Astrocyte of the cerebellum (primary cell): Measurements from ENCODE around the gene ANKRD11.

Experiments used
- DNase-seq: peaks from one replicate; pipeline ENCODE4 v3.0.0-alpha.2; 2011; ENCODE audit warnings: low read depth
- H3K4me3 ChIP-seq: 2 replicates; pipeline ENCODE4 v1.5.1; 2011; ENCODE audit warnings: mild to moderate bottlenecking, low read depth, low read length, moderate library complexity
- in situ Hi-C: cut with HindIII; loops from 2 replicates; pipeline ENCODE4 v1.10.0; 2017; ENCODE audit warnings: low sequenced_read_pairs
- TF ChIP-seq, protein P1 (sequence below): IDR thresholded peaks from 2 replicates; pipeline ENCODE4 v1.5.1; 2012; ENCODE audit warnings: low read length, low read depth, moderate library complexity, mild to moderate bottlenecking; ENCODE audit errors: missing control alignments

ANKRD11 gene

DNA sequence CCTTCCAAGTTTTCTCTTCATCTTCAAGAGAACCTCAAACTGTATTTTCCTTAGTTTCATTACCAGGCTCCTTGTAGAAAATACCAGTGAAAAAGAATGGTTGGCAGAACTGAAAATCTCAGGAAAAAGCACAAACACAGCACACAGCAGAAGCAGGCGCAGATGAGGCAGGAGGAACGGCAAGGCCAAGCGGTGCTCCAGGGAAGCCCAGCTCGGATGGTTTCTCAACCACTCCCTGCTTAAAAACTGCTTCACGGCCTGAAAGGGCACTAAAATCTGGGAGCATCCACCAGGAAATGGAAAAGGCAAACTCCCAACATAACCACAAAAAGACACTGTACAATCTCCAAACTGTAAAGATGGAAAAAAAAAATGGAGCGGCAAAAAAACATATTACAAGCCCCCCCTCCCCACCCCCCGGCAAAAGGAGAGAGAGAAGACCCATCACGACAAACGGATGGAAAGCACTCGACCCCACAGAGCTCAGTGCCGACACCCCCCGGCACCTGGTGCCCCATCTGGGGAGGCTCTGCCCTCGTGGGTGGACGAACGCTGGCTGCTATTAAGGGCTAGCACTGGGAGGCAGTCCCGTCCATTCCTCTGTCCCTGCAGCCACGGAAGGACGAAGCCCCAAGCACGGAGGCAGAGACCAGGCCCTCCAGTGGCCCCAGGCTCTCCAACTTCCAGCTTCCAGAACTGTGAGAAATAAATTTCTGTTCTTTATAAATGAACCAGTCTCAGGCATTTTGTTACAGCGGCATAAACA is 145.3 kb downstream of the ANKRD11 start:
- TF ChIP-seq, protein P1, sequence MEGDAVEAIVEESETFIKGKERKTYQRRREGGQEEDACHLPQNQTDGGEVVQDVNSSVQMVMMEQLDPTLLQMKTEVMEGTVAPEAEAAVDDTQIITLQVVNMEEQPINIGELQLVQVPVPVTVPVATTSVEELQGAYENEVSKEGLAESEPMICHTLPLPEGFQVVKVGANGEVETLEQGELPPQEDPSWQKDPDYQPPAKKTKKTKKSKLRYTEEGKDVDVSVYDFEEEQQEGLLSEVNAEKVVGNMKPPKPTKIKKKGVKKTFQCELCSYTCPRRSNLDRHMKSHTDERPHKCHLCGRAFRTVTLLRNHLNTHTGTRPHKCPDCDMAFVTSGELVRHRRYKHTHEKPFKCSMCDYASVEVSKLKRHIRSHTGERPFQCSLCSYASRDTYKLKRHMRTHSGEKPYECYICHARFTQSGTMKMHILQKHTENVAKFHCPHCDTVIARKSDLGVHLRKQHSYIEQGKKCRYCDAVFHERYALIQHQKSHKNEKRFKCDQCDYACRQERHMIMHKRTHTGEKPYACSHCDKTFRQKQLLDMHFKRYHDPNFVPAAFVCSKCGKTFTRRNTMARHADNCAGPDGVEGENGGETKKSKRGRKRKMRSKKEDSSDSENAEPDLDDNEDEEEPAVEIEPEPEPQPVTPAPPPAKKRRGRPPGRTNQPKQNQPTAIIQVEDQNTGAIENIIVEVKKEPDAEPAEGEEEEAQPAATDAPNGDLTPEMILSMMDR, result no peak
- in situ Hi-C loops, result loop anchor here (25.0 kb wide), 1 partner anchor 167 kb away; the partner anchor contains the start of gene SPG7
- no peak overlapping the region for H3K4me3 ChIP-seq
- no peak for DNase-seq

DNA sequence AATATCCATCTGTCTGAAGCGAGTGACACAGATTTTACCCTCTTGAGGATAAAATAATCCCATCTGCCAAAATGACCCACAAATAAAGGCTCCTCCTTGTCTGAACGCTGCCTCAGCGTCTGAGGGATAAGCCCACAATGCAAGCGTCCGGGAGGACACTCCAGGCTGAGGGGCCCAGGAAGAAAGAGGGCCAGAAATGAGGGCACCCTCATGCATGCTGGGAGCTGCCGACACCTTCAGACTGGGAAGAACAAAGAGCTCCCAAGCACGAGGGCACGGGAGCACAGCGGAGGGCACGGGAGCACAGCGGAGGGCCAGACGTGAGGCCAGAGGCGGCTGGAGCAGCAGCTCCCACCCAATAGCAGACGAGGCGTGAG is 145.9 kb downstream of the ANKRD11 start:
- TF ChIP-seq, protein P1, result no peak
- H3K4me3 ChIP-seq, result no peak overlapping the region
- in situ Hi-C loops, result loop anchor here (25.0 kb wide), 1 partner anchor 168 kb away; the partner anchor contains the start of gene SPG7
- DNase-seq, result no peak

DNA sequence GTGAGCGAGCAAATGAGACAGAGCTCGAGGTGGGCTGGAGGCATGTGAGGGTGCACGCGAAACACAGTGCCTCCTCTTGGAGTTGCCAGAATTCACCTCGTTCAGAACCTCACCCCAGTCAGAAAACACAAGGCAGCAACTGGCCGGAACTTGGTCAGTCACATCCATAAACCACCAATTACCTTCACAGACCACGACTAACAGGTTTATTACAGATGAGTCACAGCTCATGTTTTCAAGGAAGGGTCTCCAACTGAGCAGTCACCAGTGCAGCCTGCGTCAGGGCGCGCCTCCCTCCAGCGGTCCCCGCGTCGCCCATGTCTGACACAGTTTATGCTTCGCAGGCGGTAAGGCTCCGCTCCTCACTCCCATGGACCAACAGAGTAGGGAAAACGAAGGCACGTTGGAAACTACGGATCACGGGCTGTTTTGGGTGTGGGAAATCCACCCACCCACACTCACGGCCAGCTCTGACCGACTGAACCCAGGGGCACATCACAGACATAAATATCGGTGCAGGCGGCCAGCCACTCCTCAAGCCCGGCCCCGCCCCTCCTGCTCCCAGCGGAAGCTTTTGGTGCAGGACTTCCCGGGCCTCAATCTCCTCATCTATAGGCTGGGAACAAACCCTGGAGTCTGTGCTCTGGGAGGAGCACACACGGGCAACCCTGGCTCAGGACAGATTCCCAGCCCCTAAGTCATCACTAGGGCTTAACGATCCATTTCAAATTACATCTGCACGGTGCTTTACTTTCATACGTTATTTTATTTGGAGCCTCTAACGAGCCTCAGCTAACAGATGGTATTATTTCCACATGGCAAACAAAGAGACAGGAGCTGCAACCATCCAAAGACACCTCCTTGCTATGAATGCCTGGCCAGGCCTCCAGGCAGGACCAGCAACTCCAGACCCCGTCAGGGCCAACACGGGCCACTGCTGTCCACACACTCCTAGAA is 146.6 kb downstream of the ANKRD11 start:
- TF ChIP-seq, protein P1, result no peak
- no peak overlapping the region for H3K4me3 ChIP-seq
- in situ Hi-C loops, result loop anchor here (25.0 kb wide), 1 partner anchor 169 kb away; the partner anchor contains the start of gene SPG7
- DNase-seq, result no peak

DNA sequence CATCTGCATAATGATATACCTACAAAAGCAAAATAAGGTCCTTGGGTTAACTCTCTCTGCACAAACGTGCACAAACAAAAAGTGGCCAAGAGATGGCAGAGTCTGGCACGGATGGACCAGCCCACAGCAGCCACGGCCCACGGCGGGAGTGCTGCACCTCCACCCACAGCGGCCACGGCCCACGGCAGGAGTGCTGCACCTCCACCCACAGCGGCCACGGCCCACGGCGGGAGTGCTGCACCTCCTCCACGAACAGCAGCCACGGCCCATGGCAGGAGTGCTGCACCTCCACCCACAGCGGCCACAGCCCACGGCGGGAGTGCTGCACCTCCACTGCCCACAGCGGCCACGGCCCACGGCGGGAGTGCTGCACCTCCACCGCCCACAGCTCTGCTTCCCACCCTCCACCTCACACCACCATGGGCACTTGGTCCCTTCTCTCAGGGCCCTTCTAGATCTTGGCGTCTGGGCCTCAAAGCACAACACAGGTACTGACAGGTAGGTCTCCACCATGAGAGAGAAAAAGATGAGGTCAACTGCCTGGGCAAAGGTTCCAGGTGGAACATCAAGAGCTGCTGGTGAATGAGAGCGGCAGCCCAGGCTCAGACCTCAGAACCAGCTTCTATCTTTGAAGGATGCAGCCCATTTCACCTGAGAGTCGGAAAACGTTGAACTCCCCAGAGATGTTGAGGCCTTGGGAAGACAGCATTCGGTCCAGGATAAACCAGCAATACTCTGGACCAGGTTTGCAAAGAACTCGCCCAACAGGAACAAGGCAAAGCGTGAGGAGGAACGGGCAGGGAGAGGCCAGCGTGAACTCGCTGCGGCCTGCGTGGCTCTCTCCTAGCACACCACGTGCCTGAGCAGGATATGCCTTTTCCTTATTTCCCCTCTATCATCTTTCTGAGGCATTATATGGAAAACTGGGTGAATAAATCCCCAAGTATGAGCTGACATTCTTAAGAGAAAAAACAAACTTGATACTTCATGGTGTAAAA is 148.4 kb downstream of the ANKRD11 start:
- no peak for DNase-seq
- TF ChIP-seq, protein P1, result no peak
- in situ Hi-C loops, result loop anchor here (25.0 kb wide), 1 partner anchor 170 kb away; the partner anchor contains the start of gene SPG7
- no peak overlapping the region for H3K4me3 ChIP-seq

DNA sequence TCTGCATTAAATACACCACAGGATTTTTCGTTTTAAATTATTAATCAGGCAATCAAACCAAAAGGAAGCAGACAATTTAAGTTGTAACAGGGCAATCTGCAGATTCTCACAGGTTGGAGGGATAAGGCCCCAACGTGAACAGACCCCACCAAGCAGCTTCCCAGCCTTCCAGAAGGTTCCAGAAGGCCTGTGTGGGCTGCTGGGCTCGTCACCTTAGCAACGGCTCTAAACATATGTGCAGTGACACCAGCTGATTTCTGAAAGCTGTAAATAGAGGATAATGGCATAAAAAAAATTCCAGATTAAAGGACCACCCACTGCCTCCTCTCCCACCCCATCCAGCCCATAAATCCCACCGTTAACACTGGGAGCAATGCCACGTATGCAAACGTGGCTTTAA is 149.1 kb downstream of the ANKRD11 start:
- no peak overlapping the region for H3K4me3 ChIP-seq
- in situ Hi-C loops, result loop anchor here (25.0 kb wide), 1 partner anchor 171 kb away; the partner anchor contains the start of gene SPG7
- TF ChIP-seq, protein P1, result no peak

More for the DNA sequence above, 149.1 kb downstream of the ANKRD11 start:
- no peak for DNase-seq
